Measurements from ENCODE around the gene SNU13. TPM values are rescaled to one million over a fixed set of nuclear protein-coding genes. Genes with fewer than 3 reads are reported as not detected.
"Not testable (repeated sequence)": the region's sequence is repeated elsewhere in the genome, so short reads cannot be mapped to it uniquely, and the experiment has no call there.

Gene SNU13
- total and polyA plus RNA-seq, 2 experiments from 2014 or later, result 136 to 310 TPM

GRCh38 chr22:41638748-41639147 lies 49.9 kb downstream of the SNU13 start:
- 90 to 95% methylated on average over 4 to 5 of the region's 5 CpGs for WGBS, 2 experiments (ENCODE audit: low coverage in 1 of 2, low lambda C conversion rate in 2 of 2, missing lambda C conversion rate in 2 of 2)
- Histone ChIP-seq H3K4me1 (ENCODE audit: insufficient read depth) (peaks cover 18% of the 10 kb centered on the region), H3K9me3 (ENCODE audit: low read depth) (no peaks in the 10 kb centered on the region), H4K20me1 (ENCODE audit: insufficient read depth) (no peaks in the 10 kb centered on the region), H3K27ac (no peak overlapping the region), H3K9me2 (ENCODE audit: insufficient read depth) (no peaks in the 10 kb centered on the region), H3K79me2 (ENCODE audit: insufficient read depth) (peaks cover 88% of the 10 kb centered on the region), H3K9ac (no peak overlapping the region), H2AFZ (no peak overlapping the region), H3K4me3 (no peak overlapping the region), H3K27me3 (replicated peaks; ENCODE audit: insufficient read depth) (no peaks in the 10 kb centered on the region), H3K4me2 (ENCODE audit: unreplicated experiment) (no peak overlapping the region), H3F3A (ENCODE audit: insufficient read depth) (peaks cover 32% of the 10 kb centered on the region), H3K36me3 (ENCODE audit: low read depth) (peaks cover 60% of the 10 kb centered on the region)
- DNase-seq, result no peak
- no peak for TF ChIP-seq EZH2phosphoT487 (IDR thresholded peaks at IDR 0.05; ENCODE audit: insufficient read depth, low read depth)
- in situ Hi-C loops (cut with MboI), result no loop called here

- TF ChIP-seq EZH2phosphoT487 (IDR thresholded peaks at IDR 0.05; ENCODE audit: insufficient read depth, low read depth), result no peak
- no peak for TF ChIP-seq EZH2 (IDR thresholded peaks at IDR 0.05; ENCODE audit: insufficient read depth, poor library complexity, severe bottlenecking)
- in situ Hi-C loops (cut with MboI), result no loop called here
- Histone ChIP-seq H3K9me2 (ENCODE audit: insufficient read depth) (no peaks in the 10 kb centered on the region), H3K4me3 (no peak overlapping the region), H3K9me3 (ENCODE audit: low read depth) (no peaks in the 10 kb centered on the region), H3K36me3 (ENCODE audit: low read depth) (peaks cover 57% of the 10 kb centered on the region), H2AFZ (no peak overlapping the region), H3K4me2 (ENCODE audit: unreplicated experiment) (no peak overlapping the region), H3K4me1 (ENCODE audit: insufficient read depth) (peaks cover 18% of the 10 kb centered on the region), H3K9ac (no peak overlapping the region), H3K27ac (no peak overlapping the region), H3K27me3 (replicated peaks; ENCODE audit: insufficient read depth) (no peaks in the 10 kb centered on the region), H4K20me1 (ENCODE audit: insufficient read depth) (no peaks in the 10 kb centered on the region), H3K79me2 (ENCODE audit: insufficient read depth) (peaks cover 89% of the 10 kb centered on the region), H3F3A (ENCODE audit: insufficient read depth) (peaks cover 35% of the 10 kb centered on the region)
- DNase-seq, result no peak
- 92 to 99% methylated on average over 5 of the region's 5 CpGs for WGBS, 2 experiments (ENCODE audit: low coverage in 1 of 2, low lambda C conversion rate in 2 of 2, missing lambda C conversion rate in 2 of 2)
Measured at GRCh38 chr22:41638124-41638523, 50.5 kb downstream of the SNU13 start.

GRCh38 chr22:41637623-41638022 lies 51.0 kb downstream of the SNU13 start:
- peaks cover 54% of the 10 kb centered on the region for H3K36me3 ChIP-seq (ENCODE audit: low read depth)
- in situ Hi-C loops (cut with MboI); H3K9ac ChIP-seq; DNase-seq; H3K27me3 ChIP-seq (replicated peaks; ENCODE audit: insufficient read depth); H3K9me3 ChIP-seq (ENCODE audit: low read depth); H3K4me3 ChIP-seq; H2AFZ ChIP-seq; H4K20me1 ChIP-seq (ENCODE audit: insufficient read depth); H3K27ac ChIP-seq; H3K9me2 ChIP-seq (ENCODE audit: insufficient read depth); H3K4me2 ChIP-seq (ENCODE audit: unreplicated experiment): not testable (repeated sequence)
- H3K4me1 ChIP-seq (ENCODE audit: insufficient read depth), result peaks cover 18% of the 10 kb centered on the region
- peaks cover 89% of the 10 kb centered on the region for H3K79me2 ChIP-seq (ENCODE audit: insufficient read depth)
- 98 to 99% methylated on average over 8 of the region's 8 CpGs for WGBS, 2 experiments (ENCODE audit: low coverage in 1 of 2, low lambda C conversion rate in 2 of 2, missing lambda C conversion rate in 2 of 2)
- peaks cover 35% of the 10 kb centered on the region for H3F3A ChIP-seq (ENCODE audit: insufficient read depth)

DNA sequence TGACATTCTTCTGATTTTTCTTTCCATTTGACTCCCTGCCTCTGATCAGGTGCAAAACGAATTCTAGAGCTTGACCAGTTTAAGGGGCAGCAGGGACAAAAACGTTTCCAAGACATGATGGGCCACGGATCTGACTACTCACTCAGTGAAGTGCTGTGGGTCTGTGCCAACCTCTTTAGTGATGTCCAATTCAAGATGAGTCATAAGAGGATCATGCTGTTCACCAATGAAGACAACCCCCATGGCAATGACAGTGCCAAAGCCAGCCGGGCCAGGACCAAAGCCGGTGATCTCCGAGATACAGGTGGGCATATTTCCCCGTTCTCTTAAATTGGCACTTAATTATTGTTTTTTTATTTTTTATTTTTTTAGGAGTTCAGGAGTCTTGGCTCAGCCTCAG lies 52.2 kb downstream of the SNU13 start:
- peak overlapping the region; percentile 53 for H3K27ac ChIP-seq
- no peaks in the 10 kb centered on the region for H3K9me2 ChIP-seq (ENCODE audit: insufficient read depth)
- no peak overlapping the region for H3K9ac ChIP-seq
- H3K9me3 ChIP-seq (ENCODE audit: low read depth), result no peaks in the 10 kb centered on the region
- H4K20me1 ChIP-seq (ENCODE audit: insufficient read depth), result no peaks in the 10 kb centered on the region
- H2AFZ ChIP-seq, result no peak overlapping the region
- H3K36me3 ChIP-seq (ENCODE audit: low read depth), result peaks cover 46% of the 10 kb centered on the region
- 22 to 23% methylated on average over 7 of the region's 7 CpGs for WGBS, 2 experiments (ENCODE audit: low coverage in 1 of 2, low lambda C conversion rate in 2 of 2, missing lambda C conversion rate in 2 of 2)
- in situ Hi-C loops (cut with MboI), result no loop called here
- peaks cover 25% of the 10 kb centered on the region for H3F3A ChIP-seq (ENCODE audit: insufficient read depth)
- peaks cover 11% of the 10 kb centered on the region for H3K4me1 ChIP-seq (ENCODE audit: insufficient read depth)
- H3K4me2 ChIP-seq (ENCODE audit: unreplicated experiment), result peak overlapping the region; percentile 2
- TF ChIP-seq EZH2phosphoT487 (IDR thresholded peaks at IDR 0.05; ENCODE audit: insufficient read depth, low read depth), result no peak
- no peak for TF ChIP-seq EZH2 (IDR thresholded peaks at IDR 0.05; ENCODE audit: insufficient read depth, poor library complexity, severe bottlenecking)
- no peak overlapping the region for H3K4me3 ChIP-seq
- H3K79me2 ChIP-seq (ENCODE audit: insufficient read depth), result peaks cover 82% of the 10 kb centered on the region
- DNase-seq, result peak; percentile 87
- no peaks in the 10 kb centered on the region for H3K27me3 ChIP-seq (replicated peaks; ENCODE audit: insufficient read depth)

GRCh38 chr22:41634610-41635009 lies 54.1 kb downstream of the SNU13 start:
- peaks cover 71% of the 10 kb centered on the region for H3K79me2 ChIP-seq (ENCODE audit: insufficient read depth)
- H3K9me2 ChIP-seq (ENCODE audit: insufficient read depth); H3K4me3 ChIP-seq; H3K9me3 ChIP-seq (ENCODE audit: low read depth); in situ Hi-C loops (cut with MboI); H3K9ac ChIP-seq; DNase-seq; H3K4me2 ChIP-seq (ENCODE audit: unreplicated experiment); H4K20me1 ChIP-seq (ENCODE audit: insufficient read depth); H2AFZ ChIP-seq; H3K27ac ChIP-seq; H3K27me3 ChIP-seq (replicated peaks; ENCODE audit: insufficient read depth): not testable (repeated sequence)
- peaks cover 11% of the 10 kb centered on the region for H3K4me1 ChIP-seq (ENCODE audit: insufficient read depth)
- H3K36me3 ChIP-seq (ENCODE audit: low read depth), result peaks cover 39% of the 10 kb centered on the region
- 89 to 92% methylated on average over 8 of the region's 8 CpGs for WGBS, 2 experiments (ENCODE audit: low coverage in 1 of 2, low lambda C conversion rate in 2 of 2, missing lambda C conversion rate in 2 of 2)
- H3F3A ChIP-seq (ENCODE audit: insufficient read depth), result peaks cover 23% of the 10 kb centered on the region

- H2AFZ ChIP-seq; H3K4me2 ChIP-seq (ENCODE audit: unreplicated experiment); H3K9me3 ChIP-seq (ENCODE audit: low read depth); DNase-seq; in situ Hi-C loops (cut with MboI); H3K9ac ChIP-seq; H3K27ac ChIP-seq; H4K20me1 ChIP-seq (ENCODE audit: insufficient read depth); H3K4me1 ChIP-seq (ENCODE audit: insufficient read depth); H3K27me3 ChIP-seq (replicated peaks; ENCODE audit: insufficient read depth); H3K9me2 ChIP-seq (ENCODE audit: insufficient read depth); H3K4me3 ChIP-seq: not testable (repeated sequence)
- peaks cover 42% of the 10 kb centered on the region for H3K36me3 ChIP-seq (ENCODE audit: low read depth)
- peaks cover 74% of the 10 kb centered on the region for H3K79me2 ChIP-seq (ENCODE audit: insufficient read depth)
- 95 to 98% methylated on average over 8 to 20 of the region's 23 CpGs for WGBS, 2 experiments (ENCODE audit: low coverage in 1 of 2, low lambda C conversion rate in 2 of 2, missing lambda C conversion rate in 2 of 2)
- peaks cover 23% of the 10 kb centered on the region for H3F3A ChIP-seq (ENCODE audit: insufficient read depth)
Measured at GRCh38 chr22:41631615-41632014, 57.1 kb downstream of the SNU13 start.

GRCh38 chr22:41631115-41631514 lies 57.6 kb downstream of the SNU13 start:
- DNase-seq; H2AFZ ChIP-seq; H3K4me1 ChIP-seq (ENCODE audit: insufficient read depth); H3K27ac ChIP-seq; H3K4me2 ChIP-seq (ENCODE audit: unreplicated experiment); in situ Hi-C loops (cut with MboI); H3K9me3 ChIP-seq (ENCODE audit: low read depth); H3K27me3 ChIP-seq (replicated peaks; ENCODE audit: insufficient read depth); H3K9me2 ChIP-seq (ENCODE audit: insufficient read depth); H4K20me1 ChIP-seq (ENCODE audit: insufficient read depth); H3K9ac ChIP-seq; H3K4me3 ChIP-seq: not testable (repeated sequence)
- 97 to 99% methylated on average over 6 to 24 of the region's 28 CpGs for WGBS, 2 experiments (ENCODE audit: low coverage in 1 of 2, low lambda C conversion rate in 2 of 2, missing lambda C conversion rate in 2 of 2)
- peaks cover 79% of the 10 kb centered on the region for H3K79me2 ChIP-seq (ENCODE audit: insufficient read depth)
- peaks cover 43% of the 10 kb centered on the region for H3K36me3 ChIP-seq (ENCODE audit: low read depth)
- H3F3A ChIP-seq (ENCODE audit: insufficient read depth), result peaks cover 21% of the 10 kb centered on the region
